OCI-LY1 (cell line): Measurements from ENCODE around the gene ATAD3A.
"Not testable (repeated sequence)": the region's sequence is repeated elsewhere in the genome, so short reads cannot be mapped to it uniquely, and the experiment has no call there.

Experiments
- CTCF ChIP-seq: fragments of 200-600 bp; sonication (generic), shearing (Covaris generic); IDR thresholded peaks from 2 replicates; pipeline ENCODE4 v1.5.1; 2017; ENCODE audit warnings: mild to moderate bottlenecking, antibody characterized with exemption, low read length, moderate library complexity, mixed read lengths
- EZH2 ChIP-seq: fragments of 200-600 bp; sonication (generic), shearing (Covaris generic); IDR thresholded peaks from 2 replicates; pipeline ENCODE4 v1.8.0; 2017; ENCODE audit warnings: borderline replicate concordance, mixed run types, mild to moderate bottlenecking, antibody characterized with exemption, low read length, moderate library complexity, mixed read lengths

GRCh38 chr1:1523226-1523625, 11.3 kb downstream of the ATAD3A start:
- TF ChIP-seq CTCF, EZH2: not testable (repeated sequence)
